Progenitor cell of endocrine pancreas (in vitro differentiated cells): ENCODE measurements around the gene AUP1. TPM values are rescaled to one million over a fixed set of nuclear protein-coding genes. Genes with fewer than 3 reads are reported as not detected.

Source experiments
- DNase-seq: peaks from one replicate; pipeline ENCODE4 v3.0.0; 2021; ENCODE audit warnings: low spot score; ENCODE audit not compliant: unreplicated experiment
- H3K27ac Mint-ChIP-seq: 2 replicates; pipeline ENCODE4 v1.8.0; 2021; ENCODE audit warnings: mild to moderate bottlenecking, moderate library complexity, mixed read lengths
- H3K27me3 Mint-ChIP-seq: 2 replicates; pipeline ENCODE4 v1.8.0; 2021; ENCODE audit warnings: mixed read lengths
- H3K36me3 Mint-ChIP-seq: 2 replicates; pipeline ENCODE4 v1.8.0; 2022; ENCODE audit warnings: mixed read lengths; ENCODE audit not compliant: insufficient read depth
- H3K4me1 Mint-ChIP-seq: 2 replicates; pipeline ENCODE4 v1.8.0; 2021; ENCODE audit warnings: low read depth, mixed read lengths
- H3K4me3 Mint-ChIP-seq: 2 replicates; pipeline ENCODE4 v1.8.0; 2021; ENCODE audit warnings: low read depth, mild to moderate bottlenecking, moderate library complexity, mixed read lengths
- H3K9me3 Mint-ChIP-seq: 2 replicates; pipeline ENCODE4 v1.8.0; 2021; ENCODE audit warnings: low read depth, mixed read lengths
- CTCF ChIP-seq: fragments of 200-600 bp; sonication (generic); IDR thresholded peaks from one replicate; pipeline ENCODE4 v1.5.0; 2021; ENCODE audit warnings: antibody characterized with exemption, mild to moderate bottlenecking; ENCODE audit not compliant: unreplicated experiment
- long read RNA-seq: library from polyadenylated mRNA; unstranded; transcript quantifications from one replicate; pipeline ENCODE4 v2.0.0, GENCODE V29; 2020
- total RNA-seq: library from RNA; stranded (reverse); gene quantifications from 2 replicates; pipeline ENCODE4 v1.2.1, GENCODE V29; 2021

Gene AUP1
- 110 and 115 TPM in 2 replicates for total RNA-seq
- long read RNA-seq, transcript AUP1-201 (12 exons, 1,695 nt), result major isoform, 75 of 140 reads
- long read RNA-seq, transcript AUP1-204 (11 exons, 1,645 nt), result minor isoform, 14 of 140 reads
- long read RNA-seq, transcript AUP1-202 (12 exons, 1,581 nt), result minor isoform, 5 of 140 reads
- long read RNA-seq, partial matches to known transcripts, result 7 of 140 reads
- long read RNA-seq, other reads (novel, unspliced or antisense), result 37 of 140 reads

- no peak for TF ChIP-seq CTCF
- Mint-ChIP-seq H3K27me3 (no peaks in the 10 kb centered on the region), H3K4me3 (peak within 1 kb of the TSS; percentile 98), H3K4me1 (peaks cover 17% of the 10 kb centered on the region), H3K9me3 (no peaks in the 10 kb centered on the region), H3K27ac (peak within 1 kb of the TSS; percentile 97), H3K36me3 (peaks cover 14% of the 10 kb centered on the region)
- DNase-seq, result peak; percentile 95
Observed at GRCh38 chr2:74529357-74530238, at the start of gene AUP1, which contains the start of gene HTRA2. Gene AUP1 (minus strand): TSS chr2:74529706. CDS start chr2:74529629, 77 bp downstream. Gene HTRA2 (plus strand): TSS chr2:74529933. CDS start chr2:74530007, 74 bp downstream.

GRCh38 chr2:74578408-74578807, 48.9 kb upstream of the AUP1 start:
- no peak for TF ChIP-seq CTCF
- Mint-ChIP-seq H3K4me3 (no peak overlapping the region), H3K27me3 (peaks cover 20% of the 10 kb centered on the region), H3K27ac (no peak overlapping the region), H3K9me3 (no peaks in the 10 kb centered on the region), H3K36me3 (no peaks in the 10 kb centered on the region), H3K4me1 (no peaks in the 10 kb centered on the region)
- DNase-seq, result no peak

- no peak overlapping the region for H3K27ac Mint-ChIP-seq
- peaks cover 20% of the 10 kb centered on the region for H3K27me3 Mint-ChIP-seq
- no peak overlapping the region for H3K4me3 Mint-ChIP-seq
- H3K9me3 Mint-ChIP-seq, result no peaks in the 10 kb centered on the region
- no peak for TF ChIP-seq CTCF
- DNase-seq, result no peak
- H3K4me1 Mint-ChIP-seq, result no peaks in the 10 kb centered on the region
- H3K36me3 Mint-ChIP-seq, result no peaks in the 10 kb centered on the region
Observed at GRCh38 chr2:74577448-74577847, 47.9 kb upstream of the AUP1 start.

- H3K27me3 Mint-ChIP-seq, result peaks cover 20% of the 10 kb centered on the region
- H3K4me3 Mint-ChIP-seq, result no peak overlapping the region
- H3K27ac Mint-ChIP-seq, result no peak overlapping the region
- H3K4me1 Mint-ChIP-seq, result no peaks in the 10 kb centered on the region
- no peak for DNase-seq
- no peaks in the 10 kb centered on the region for H3K36me3 Mint-ChIP-seq
- H3K9me3 Mint-ChIP-seq, result no peaks in the 10 kb centered on the region
- TF ChIP-seq CTCF, result no peak
Observed at GRCh38 chr2:74576863-74577229, 47.3 kb upstream of the AUP1 start.

GRCh38 chr2:74576211-74576862, 46.8 kb upstream of the AUP1 start:
- no peak for DNase-seq
- H3K27ac Mint-ChIP-seq, result no peak overlapping the region
- H3K9me3 Mint-ChIP-seq, result no peaks in the 10 kb centered on the region
- peaks cover 20% of the 10 kb centered on the region for H3K27me3 Mint-ChIP-seq
- no peaks in the 10 kb centered on the region for H3K4me1 Mint-ChIP-seq
- no peak for TF ChIP-seq CTCF
- H3K36me3 Mint-ChIP-seq, result no peaks in the 10 kb centered on the region
- no peak overlapping the region for H3K4me3 Mint-ChIP-seq
